NCI-H1105 (cell line): Measurements from ENCODE around the gene SECISBP2.
"Not testable (repeated sequence)": the region's sequence is repeated elsewhere in the genome, so short reads cannot be mapped to it uniquely, and the experiment has no call there.

Experiments
- DNase-seq: peaks from one replicate; lab custom pipeline; 2025; lab: John Stamatoyannopoulos, UW

Gene SECISBP2

GRCh38 chr9:89309608-89310474, 8.5 kb upstream of the SECISBP2 start:
- no peak for DNase-seq

- DNase-seq, result peak; percentile 99
Observed at GRCh38 chr9:89310475-89311345, 7.6 kb upstream of the SECISBP2 start, which contains the start of gene CKS2. Gene CKS2 (plus strand): TSS chr9:89311195. CDS start chr9:89311293, 98 bp downstream.

- DNase-seq, result no peak
Observed at GRCh38 chr9:89311346-89312221, 6.7 kb upstream of the SECISBP2 start.

DNA sequence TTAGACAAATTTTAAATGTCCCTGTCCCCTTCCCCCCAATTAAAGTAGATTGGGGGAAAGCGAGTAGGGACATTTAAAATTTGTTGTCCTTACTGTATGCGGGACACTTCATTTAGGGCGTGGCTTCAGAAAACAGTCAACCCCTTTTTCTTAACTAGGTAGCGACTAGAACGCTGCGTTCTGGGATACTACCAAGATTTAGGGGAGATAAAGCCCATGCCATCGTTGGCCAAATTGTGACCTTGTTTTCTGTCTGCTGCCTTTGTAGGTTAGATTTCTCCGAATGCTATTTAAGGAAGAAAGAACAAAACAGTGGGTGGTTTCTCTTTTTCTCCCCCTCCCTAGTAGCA, 6.1 kb upstream of the SECISBP2 start:
- no peak for DNase-seq

GRCh38 chr9:89313842-89314241, 4.5 kb upstream of the SECISBP2 start:
- DNase-seq, result no peak

DNA sequence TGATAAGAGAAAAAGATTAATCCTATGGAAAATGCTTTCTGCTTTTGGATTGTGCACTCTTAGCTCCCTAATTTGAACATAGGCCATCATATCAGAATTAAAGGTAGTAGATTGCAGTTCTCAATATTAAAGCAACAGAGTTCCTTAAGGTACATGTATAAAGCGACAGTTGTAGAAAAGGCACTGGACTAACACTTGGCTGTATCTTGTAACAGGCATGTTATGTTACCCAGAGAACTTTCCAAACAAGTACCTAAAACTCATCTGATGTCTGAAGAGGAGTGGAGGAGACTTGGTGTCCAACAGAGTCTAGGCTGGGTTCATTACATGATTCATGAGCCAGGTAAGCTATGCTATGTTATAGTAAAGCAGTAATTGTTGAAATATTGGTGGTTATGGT, 3.3 kb upstream of the SECISBP2 start:
- no peak for DNase-seq

DNA sequence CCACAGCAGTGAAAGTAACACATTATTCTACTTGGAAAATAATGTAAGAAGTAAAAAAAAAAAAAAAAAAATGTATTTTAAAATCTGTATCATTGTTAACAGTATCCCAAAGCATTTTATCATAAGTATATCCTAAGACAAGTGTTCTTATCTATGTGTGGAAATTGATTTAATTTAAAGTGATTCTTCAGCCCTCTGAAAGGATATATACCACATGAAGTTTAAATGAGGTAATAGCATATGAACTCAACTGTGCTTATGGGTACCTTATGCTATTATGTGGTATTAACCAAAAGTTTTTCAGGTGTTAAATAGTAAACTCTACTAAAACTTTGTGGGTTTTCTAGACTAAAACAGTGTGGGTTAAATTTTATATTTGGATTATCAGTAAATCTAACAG, 2.8 kb upstream of the SECISBP2 start:
- no peak for DNase-seq

- DNase-seq, result no peak
Observed at GRCh38 chr9:89317282-89317681, 1.0 kb upstream of the SECISBP2 start.

GRCh38 chr9:89319015-89319905, 960 bp downstream of the SECISBP2 start:
- no peak for DNase-seq

GRCh38 chr9:89323390-89323789, 5.1 kb downstream of the SECISBP2 start:
- DNase-seq, result no peak

GRCh38 chr9:89325733-89326132, 7.4 kb downstream of the SECISBP2 start:
- DNase-seq, result no peak

GRCh38 chr9:89328064-89328463, 9.8 kb downstream of the SECISBP2 start:
- no peak for DNase-seq

DNA sequence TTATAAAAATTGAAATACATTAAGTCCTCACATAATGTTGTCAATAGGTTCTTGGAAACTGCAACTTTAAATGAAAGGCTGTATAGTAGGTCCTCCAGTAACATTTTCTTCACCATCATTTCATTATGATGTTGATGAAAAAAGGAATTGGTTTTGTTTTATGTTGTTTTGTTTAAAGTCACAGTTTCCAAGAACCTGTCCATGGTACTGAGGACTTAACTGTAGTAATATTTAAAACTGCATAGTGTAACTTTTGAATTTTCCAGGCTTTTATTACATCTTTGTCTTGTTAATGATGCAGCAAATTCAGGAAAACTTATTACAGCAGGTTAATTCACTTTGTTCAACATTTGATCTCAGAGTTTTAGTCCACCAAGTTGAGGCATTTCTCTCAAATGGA, 11.6 kb downstream of the SECISBP2 start:
- DNase-seq, result no peak

GRCh38 chr9:89330513-89330912, 12.2 kb downstream of the SECISBP2 start:
- no peak for DNase-seq

DNA sequence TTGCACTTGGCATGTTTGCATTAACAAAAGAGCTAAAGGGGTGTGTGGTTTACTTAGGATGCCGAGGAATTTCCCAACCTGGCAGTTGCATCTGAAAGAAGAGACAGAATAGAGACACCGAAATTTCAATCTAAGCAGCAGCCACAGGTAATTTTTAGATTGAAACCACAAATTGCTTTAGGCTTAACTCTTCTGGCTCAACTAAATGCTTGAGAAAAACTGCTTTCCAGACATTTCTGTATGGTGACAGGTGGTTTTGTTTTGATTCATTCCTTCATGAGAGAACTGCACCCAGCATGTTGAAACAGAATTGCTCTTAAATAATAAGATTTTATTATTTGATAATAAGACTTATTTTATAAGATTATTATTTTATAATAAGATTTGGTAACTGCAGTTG, 21.5 kb downstream of the SECISBP2 start:
- no peak for DNase-seq

DNA sequence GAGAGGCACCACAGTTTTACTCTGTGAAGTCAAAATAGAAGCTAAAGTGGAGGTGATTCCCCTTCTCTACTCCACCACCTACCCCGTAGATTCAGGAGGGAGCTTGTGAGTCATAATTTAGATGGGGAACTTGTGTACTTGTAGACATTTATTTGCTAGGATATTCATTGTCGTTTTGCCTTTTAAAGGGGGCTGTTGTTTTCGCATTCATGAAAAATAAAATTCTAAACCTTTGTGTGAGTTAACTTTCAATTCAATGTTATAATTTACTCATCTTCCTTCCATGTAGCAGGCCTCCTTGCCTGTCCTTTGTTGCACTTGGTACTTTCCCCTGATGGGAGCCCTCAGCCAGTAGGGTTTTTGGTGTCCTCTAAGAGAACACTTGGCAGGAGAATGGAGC, 22.0 kb downstream of the SECISBP2 start:
- no peak for DNase-seq

- no peak for DNase-seq
Observed at GRCh38 chr9:89342213-89342612, 23.9 kb downstream of the SECISBP2 start.

GRCh38 chr9:89342948-89343347, 24.6 kb downstream of the SECISBP2 start:
- DNase-seq, result no peak

- not testable (repeated sequence) for DNase-seq
Observed at GRCh38 chr9:89343812-89344211, 25.5 kb downstream of the SECISBP2 start.

- no peak for DNase-seq
Observed at GRCh38 chr9:89345476-89345875, 27.2 kb downstream of the SECISBP2 start.

- no peak for DNase-seq
Observed at GRCh38 chr9:89346696-89347095, 28.4 kb downstream of the SECISBP2 start.
